ENCODE measurements around the gene ALDH2. TPM values are rescaled to one million over a fixed set of nuclear protein-coding genes. Genes with fewer than 3 reads are reported as not detected.

Gene ALDH2
- total and polyA plus RNA-seq, 2 of the 8 experiments (the other 6 are each of a cell fraction or from before 2014, with no cell fraction given) = 25.4 to 43.8 TPM

DNA sequence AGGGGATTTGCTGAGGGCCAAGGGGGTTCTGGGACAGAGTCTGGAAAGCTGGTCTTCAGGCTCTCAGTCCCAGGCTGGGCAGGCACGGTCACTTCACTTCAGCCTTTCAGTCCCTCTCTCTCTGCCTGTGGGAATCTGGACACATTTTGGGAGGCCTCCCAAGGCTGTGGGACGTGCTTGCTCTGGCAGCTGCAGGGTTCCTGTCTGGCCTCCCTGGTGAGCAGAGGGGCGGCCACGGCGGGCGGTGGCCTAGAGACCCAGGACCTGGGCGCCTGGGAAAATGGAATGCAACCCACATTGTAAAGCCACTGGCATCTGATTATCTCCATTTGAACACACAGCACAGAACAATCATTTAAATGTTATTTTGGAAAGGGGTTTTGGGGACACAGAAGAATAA, 10.1 kb upstream of the ALDH2 start:
- no peak for FAIRE-seq
- WGBS, 2 experiments (ENCODE audit: extremely low coverage in 1 of 2, insufficient coverage in 1 of 2, insufficient read length in 1 of 2, insufficient replicate concordance in 2 of 2, low coverage in 1 of 2, low lambda C conversion rate in 2 of 2, missing lambda C conversion rate in 1 of 2) = 89% methylated on average over 7 of the region's 7 CpGs; no CpG with 5 or more reads in 1 of the 2 experiments
- Histone ChIP-seq H4K20me1 (replicated peaks in 1 of 2; ENCODE audit: control insufficient read depth in 1 of 2, insufficient read depth in 2 of 2, low read length in 2 of 2) (peaks cover 0 to 4% of the 10 kb centered on the region in 2 experiments), H3K4ac (replicated peaks; ENCODE audit: insufficient read length, low read depth, low read length) (no peak overlapping the region), H3K23ac (ENCODE audit: insufficient read length) (no peak overlapping the region), H4K91ac (replicated peaks; ENCODE audit: insufficient read length, low read length) (no peak overlapping the region), H3K27ac (ENCODE audit: low read depth, low read length) (no peak overlapping the region), H3K4me3 (ENCODE audit: extremely low read depth in 1 of 4, insufficient read depth in 2 of 4, low read depth in 3 of 4, low read length in 4 of 4) (no peak overlapping the region), H3K79me1 (ENCODE audit: low read depth, low read length) (no peaks in the 10 kb centered on the region), H3K18ac (ENCODE audit: extremely low read depth, low read length) (no peak overlapping the region), H3K14ac (ENCODE audit: insufficient read length) (no peak overlapping the region), H4K5ac (ENCODE audit: insufficient read length, low read depth, low read length) (no peak overlapping the region), H3K36me3 (ENCODE audit: control insufficient read depth in 2 of 4, insufficient read depth in 4 of 4, low read length in 3 of 4) (no peaks in the 10 kb centered on the region), H2AK5ac (ENCODE audit: low read depth, low read length) (no peak overlapping the region), H3K9ac (replicated peaks in 1 of 4; ENCODE audit: extremely low read depth in 1 of 4, low read depth in 3 of 4, low read length in 3 of 4) (no peak overlapping the region), H2BK120ac (replicated peaks; ENCODE audit: low read depth, low read length) (no peak overlapping the region), H2BK12ac (ENCODE audit: low read depth, low read length) (no peak overlapping the region), H3K23me2 (ENCODE audit: low read depth, low read length) (no peaks in the 10 kb centered on the region), H3K4me1 (replicated peaks in 1 of 4; ENCODE audit: control insufficient read depth in 3 of 4, insufficient read depth in 4 of 4, low read length in 3 of 4) (peaks cover 0 to 10% (median 6%) of the 10 kb centered on the region in 4 experiments; a peak in 2 of 7 replicates), H3K9me3 (ENCODE audit: insufficient read depth in 2 of 2, low read depth in 1 of 2, low read length in 1 of 2) (no peaks in the 10 kb centered on the region), H3K56ac (replicated peaks; ENCODE audit: insufficient read length, low read depth, low read length) (no peak overlapping the region), H3K27me3 (replicated peaks in 1 of 4; ENCODE audit: control insufficient read depth in 3 of 4, extremely low read depth in 1 of 4, insufficient read depth in 3 of 4, low read length in 3 of 4) (no peaks in the 10 kb centered on the region), H3K4me2 (ENCODE audit: insufficient read depth in 1 of 2, low read depth in 2 of 2, low read length in 2 of 2) (no peak overlapping the region), H4K8ac (ENCODE audit: extremely low read depth, insufficient read depth, low read length) (0 out of 2 replicates have a peak overlapping the region, but pooled peaks have one; percentile 23), H3K79me2 (ENCODE audit: control insufficient read depth in 1 of 2, insufficient read depth in 2 of 2, low read length in 2 of 2) (no peaks in the 10 kb centered on the region), H2AFZ (ENCODE audit: low read length) (no peak overlapping the region), H2BK5ac (ENCODE audit: low read depth, low read length) (no peak overlapping the region), H2BK20ac (ENCODE audit: low read length) (no peak overlapping the region), H2BK15ac (ENCODE audit: low read length) (no peak overlapping the region)
- no peak for DNase-seq (ENCODE audit: low read depth in 1 of 2, low spot score in 2 of 2)
- POLR2A ChIA-PET (ENCODE audit: partially characterized antibody) = interaction anchor here (1.1 to 4.5 kb wide), 3 partner anchors 11 to 56 kb away, joined by 4 to 18 read pairs (median 8); partner anchors contain the start of gene ALDH2
- TF ChIP-seq, protein P1, sequence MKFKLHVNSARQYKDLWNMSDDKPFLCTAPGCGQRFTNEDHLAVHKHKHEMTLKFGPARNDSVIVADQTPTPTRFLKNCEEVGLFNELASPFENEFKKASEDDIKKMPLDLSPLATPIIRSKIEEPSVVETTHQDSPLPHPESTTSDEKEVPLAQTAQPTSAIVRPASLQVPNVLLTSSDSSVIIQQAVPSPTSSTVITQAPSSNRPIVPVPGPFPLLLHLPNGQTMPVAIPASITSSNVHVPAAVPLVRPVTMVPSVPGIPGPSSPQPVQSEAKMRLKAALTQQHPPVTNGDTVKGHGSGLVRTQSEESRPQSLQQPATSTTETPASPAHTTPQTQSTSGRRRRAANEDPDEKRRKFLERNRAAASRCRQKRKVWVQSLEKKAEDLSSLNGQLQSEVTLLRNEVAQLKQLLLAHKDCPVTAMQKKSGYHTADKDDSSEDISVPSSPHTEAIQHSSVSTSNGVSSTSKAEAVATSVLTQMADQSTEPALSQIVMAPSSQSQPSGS (IDR thresholded peaks at IDR 0.05; ENCODE audit: low read length) = no peak
- CTCF ChIA-PET (ENCODE audit: partially characterized antibody) = interaction anchor here (0.5 to 9.1 kb wide), 6 partner anchors 9 to 371 kb away, joined by 3 to 165 read pairs (median 4); no protein-coding TSS in a partner anchor
